Adrenal gland (tissue), 12 donors: Measurements from ENCODE around the gene STXBP3. TPM values are rescaled to one million over a fixed set of nuclear protein-coding genes. Genes with fewer than 3 reads are reported as not detected.

ENCODE experiments used
- DNase-seq, 7 donors: peaks; one replicate each; pipeline ENCODE4 v3.0.0-alpha.2; 2019 to 2020
- H3K27ac ChIP-seq, 5 donors: fragments of 200-600 bp; sonication (generic) in 4 of 5; 1 replicate in 3 of 5; 2 replicates in 2 of 5; pipeline versions ENCODE4 v1.5.1 to v1.8.0; 2016 to 2020; ENCODE audit warnings: mild to moderate bottlenecking in 1 of 5
- H3K27me3 ChIP-seq: fragments of 200-600 bp; 2 replicates; pipeline ENCODE4 v1.8.0; 2021
- H3K36me3 ChIP-seq, 2 donors: fragments of 200-600 bp; replicated peaks in 1 of 2; 1 replicate in 1 of 2; 2 replicates in 1 of 2; pipeline versions ENCODE4 v1.5.1 to v1.8.0; 2018 to 2022
- H3K4me1 ChIP-seq, 2 donors: fragments of 200-600 bp; replicated peaks in 1 of 2; 1 replicate in 1 of 2; 2 replicates in 1 of 2; pipeline versions ENCODE4 v1.5.1 to v1.8.0; 2018 to 2021
- H3K4me3 ChIP-seq, 4 donors: fragments of 200-600 bp; sonication (generic) in 3 of 4; one replicate each; pipeline ENCODE4 v1.5.1; 2016 to 2018
- H3K9me3 ChIP-seq, 3 donors: fragments of 200-600 bp; sonication (generic) in 1 of 3; replicated peaks in 1 of 3; 1 replicate in 2 of 3; 2 replicates in 1 of 3; pipeline versions ENCODE4 v1.5.1 to v1.8.0; 2016 to 2021
- POLR2A ChIP-seq, 2 donors: fragments of 450-650 bp; IDR thresholded peaks; one replicate each; pipeline ENCODE4 v1.6.1; 2017; ENCODE audit warnings: antibody characterized with exemption in 2 of 2, mild to moderate bottlenecking in 2 of 2, moderate library complexity in 1 of 2
- WGBS, 4 donors: extraction: QIAGEN DNeasy Blood & Tissue Kit in 2 of 4; methylation state at CpG; one replicate each; pipeline versions ENCODE4 v1.1.5 to v1.1.7; 2013 to 2017; 5-methylcytosine and 5-hydroxymethylcytosine counted together
- intact Hi-C, 2 donors: fragments of 100-400 bp; cut with DNase I; formaldehyde crosslinking; loops; one replicate each; pipeline versions ENCODE4 v1.14.1 to v1.15.0; 2022 to 2023
- polyA plus RNA-seq, 3 donors: library from polyadenylated mRNA; stranded (reverse); fragments of 200-250 nt in 2 of 3; fragments of 350-450 nt in 1 of 3; fragmentation: Illumina TruSeq in 1 of 3; extraction: RNeasy Lipid Tissue Mini Kit (QIAGEN cat#74804) in 1 of 3; gene quantifications; one replicate each; pipeline ENCODE4 v1.2.3, GENCODE V29; 2013 to 2014
- total RNA-seq, 9 donors: library from RNA; depleted of rRNA in 4 of 9; stranded (reverse); fragments of >200 nt in 4 of 9; fragments of 120-200 nt in 1 of 9; fragmentation: NEBNext Ultra II Directional in 1 of 9; extraction: Animal tissue kit (Norgen Biotek cat#: 25700) in 1 of 9; gene quantifications; one replicate each; pipeline versions ENCODE4 v1.1.0 to v1.2.4, GENCODE V29; 2013 to 2023
- TF ChIP-seq, protein P1 (sequence below), 6 experiments: fragments of 450-650 bp in 4 of 6; fragments of 200-600 bp in 2 of 6; sonication (generic) in 1 of 6; IDR thresholded peaks; 1 replicate in 5 of 6; 2 replicates in 1 of 6; pipeline versions ENCODE4 v1.5.1 to v1.8.0; 2016 to 2021; ENCODE audit warnings: antibody characterized with exemption in 6 of 6, mild to moderate bottlenecking in 2 of 6, moderate library complexity in 1 of 6
- donor health status: healthy with polysubstance abuse.
- donor health status: Bipolar disorder and iron deficiency.
- donor health status: DM: yes; HTN: yes; CAD: no.
- donor health status: DM: no; HTN: no; CAD: no.
- donor health status: DM: no; HTN: no; CAD: no.
- donor health status: DM: yes; HTN: yes; CAD: no.

The STXBP3 gene
- total and polyA plus RNA-seq, 12 donors: 35.1 to 63.2 (median 43.8) TPM

- Histone ChIP-seq H3K27me3 (no peaks in the 10 kb centered on the region), H3K9me3 (no peaks in the 10 kb centered on the region), H3K4me3 (no peak overlapping the region), H3K36me3 (peaks cover 0 to 49% of the 10 kb centered on the region in 2 donors), H3K27ac (no peak overlapping the region), H3K4me1 (no peaks in the 10 kb centered on the region)
- intact Hi-C loops: no loop called here
- TF ChIP-seq, protein P1, sequence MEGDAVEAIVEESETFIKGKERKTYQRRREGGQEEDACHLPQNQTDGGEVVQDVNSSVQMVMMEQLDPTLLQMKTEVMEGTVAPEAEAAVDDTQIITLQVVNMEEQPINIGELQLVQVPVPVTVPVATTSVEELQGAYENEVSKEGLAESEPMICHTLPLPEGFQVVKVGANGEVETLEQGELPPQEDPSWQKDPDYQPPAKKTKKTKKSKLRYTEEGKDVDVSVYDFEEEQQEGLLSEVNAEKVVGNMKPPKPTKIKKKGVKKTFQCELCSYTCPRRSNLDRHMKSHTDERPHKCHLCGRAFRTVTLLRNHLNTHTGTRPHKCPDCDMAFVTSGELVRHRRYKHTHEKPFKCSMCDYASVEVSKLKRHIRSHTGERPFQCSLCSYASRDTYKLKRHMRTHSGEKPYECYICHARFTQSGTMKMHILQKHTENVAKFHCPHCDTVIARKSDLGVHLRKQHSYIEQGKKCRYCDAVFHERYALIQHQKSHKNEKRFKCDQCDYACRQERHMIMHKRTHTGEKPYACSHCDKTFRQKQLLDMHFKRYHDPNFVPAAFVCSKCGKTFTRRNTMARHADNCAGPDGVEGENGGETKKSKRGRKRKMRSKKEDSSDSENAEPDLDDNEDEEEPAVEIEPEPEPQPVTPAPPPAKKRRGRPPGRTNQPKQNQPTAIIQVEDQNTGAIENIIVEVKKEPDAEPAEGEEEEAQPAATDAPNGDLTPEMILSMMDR (IDR thresholded peaks at IDR 0.05): no peak
- TF ChIP-seq POLR2A (IDR thresholded peaks at IDR 0.05): no peak
- 95 to 98% (median 96%) methylated on average over 11 of the region's 11 CpGs for WGBS, 4 donors
- DNase-seq: no peak
Measured at GRCh38 chr1:108803548-108803947, 57.1 kb downstream of the STXBP3 start.

DNA sequence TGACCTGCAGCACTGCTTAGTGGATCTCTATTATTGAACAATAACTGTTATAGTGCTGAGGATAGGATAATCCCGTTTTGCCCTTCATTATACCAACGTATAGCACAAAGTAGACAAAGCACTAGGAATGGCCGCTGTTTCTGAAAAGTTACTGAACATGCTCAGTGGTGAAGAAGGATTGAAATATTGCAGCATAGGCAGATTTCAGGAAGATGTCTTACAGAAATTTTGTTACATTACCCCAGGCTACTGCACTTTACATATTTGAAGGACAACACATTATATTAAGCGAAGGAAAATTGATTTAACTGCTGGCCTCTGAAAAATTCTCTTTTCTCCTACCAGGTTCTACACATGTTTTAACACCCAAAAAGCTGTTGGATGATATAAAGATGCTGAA, 62.0 kb downstream of the STXBP3 start:
- 92 to 95% (median 95%) methylated on average over 4 of the region's 4 CpGs for WGBS, 4 donors
- no peak for DNase-seq
- intact Hi-C loops: no loop called here
- Histone ChIP-seq H3K36me3 (peaks cover 0 to 24% of the 10 kb centered on the region in 2 donors), H3K4me3 (no peak overlapping the region), H3K4me1 (no peaks in the 10 kb centered on the region), H3K9me3 (no peaks in the 10 kb centered on the region), H3K27ac (no peak overlapping the region), H3K27me3 (no peaks in the 10 kb centered on the region)
- TF ChIP-seq, protein P1 (IDR thresholded peaks at IDR 0.05): no peak
- TF ChIP-seq POLR2A (IDR thresholded peaks at IDR 0.05): no peak

DNA sequence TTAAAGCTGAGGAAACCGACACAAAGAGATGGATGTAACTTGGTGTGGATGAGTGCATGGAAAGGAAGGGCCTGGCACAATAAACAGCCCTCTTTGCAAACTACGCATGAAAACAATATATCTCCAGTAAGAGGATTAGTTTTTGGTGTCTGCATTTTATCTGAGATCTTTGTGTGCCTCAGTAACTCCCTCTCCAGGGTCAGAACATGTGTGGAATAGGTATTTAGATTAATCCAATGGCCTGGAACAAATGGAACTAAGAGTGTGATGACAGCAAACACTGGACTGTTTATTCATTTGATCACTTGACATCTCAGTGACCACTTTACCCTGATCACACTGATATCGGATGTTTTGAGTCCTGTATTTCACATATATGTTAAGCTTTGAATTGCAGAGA, 65.1 kb downstream of the STXBP3 start:
- Histone ChIP-seq H3K9me3 (no peaks in the 10 kb centered on the region), H3K27ac (no peak overlapping the region), H3K36me3 (peaks cover 0 to 17% of the 10 kb centered on the region in 2 donors), H3K27me3 (no peaks in the 10 kb centered on the region), H3K4me1 (peaks cover 0 to 21% of the 10 kb centered on the region in 2 donors), H3K4me3 (no peak overlapping the region)
- DNase-seq: no peak
- WGBS, 4 donors: 88 to 99% (median 92%) methylated on average over 3 of the region's 3 CpGs
- intact Hi-C loops: no loop called here
- no peak for TF ChIP-seq POLR2A (IDR thresholded peaks at IDR 0.05)
- TF ChIP-seq, protein P1 (IDR thresholded peaks at IDR 0.05): no peak

DNA sequence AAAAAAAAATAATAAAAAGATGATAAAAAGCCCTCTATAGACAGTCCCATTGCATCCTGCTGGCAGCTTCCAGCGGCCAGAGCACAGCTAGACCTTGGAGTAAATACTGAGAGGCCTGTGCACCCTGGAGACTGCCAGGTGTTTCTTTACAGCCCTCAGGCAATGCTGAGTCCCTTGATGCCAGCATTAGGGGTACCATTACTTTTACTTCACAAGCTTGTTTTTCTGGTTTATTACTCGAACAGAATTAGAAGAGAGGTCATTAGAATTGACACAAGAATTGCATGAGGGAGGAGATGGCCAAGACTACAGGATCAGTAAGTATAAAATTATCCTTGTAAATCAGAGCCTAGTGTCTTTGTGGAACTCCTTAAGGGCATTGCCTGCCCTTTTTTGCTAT, 66.9 kb downstream of the STXBP3 start:
- no peak for DNase-seq
- intact Hi-C loops: no loop called here
- Histone ChIP-seq H3K27me3 (no peaks in the 10 kb centered on the region), H3K4me3 (no peak overlapping the region), H3K9me3 (no peaks in the 10 kb centered on the region), H3K4me1 (peaks cover 4 to 21% of the 10 kb centered on the region in 2 donors), H3K36me3 (peaks cover 0 to 3% of the 10 kb centered on the region in 2 donors), H3K27ac (no peak overlapping the region)
- WGBS, 4 donors: 84 to 94% (median 87%) methylated on average over 2 of the region's 2 CpGs
- TF ChIP-seq, protein P1 (IDR thresholded peaks at IDR 0.05): no peak
- no peak for TF ChIP-seq POLR2A (IDR thresholded peaks at IDR 0.05)
